HS-5 (cell line): ENCODE results near the gene NKIRAS1.
"Not testable (repeated sequence)": the region's sequence is repeated elsewhere in the genome, so short reads cannot be mapped to it uniquely, and the experiment has no call there.

Experiments used
- DNase-seq: peaks from one replicate; pipeline ENCODE4 v3.0.0-alpha.2; 2012; ENCODE audit warnings: low read depth

The NKIRAS1 gene

GRCh38 chr3:23904545-23904944 lies 12.2 kb downstream of the NKIRAS1 start:
- no peak for DNase-seq

GRCh38 chr3:23900744-23901143 lies 16.0 kb downstream of the NKIRAS1 start:
- DNase-seq: no peak

GRCh38 chr3:23895181-23895580 lies 21.6 kb downstream of the NKIRAS1 start:
- no peak for DNase-seq

- no peak for DNase-seq
Observed at GRCh38 chr3:23894254-23895061, 22.3 kb downstream of the NKIRAS1 start.

GRCh38 chr3:23889950-23890349 lies 26.8 kb downstream of the NKIRAS1 start:
- no peak for DNase-seq

GRCh38 chr3:23889386-23889785 lies 27.4 kb downstream of the NKIRAS1 start:
- DNase-seq: no peak

- DNase-seq: no peak
Observed at GRCh38 chr3:23888617-23889228, 28.1 kb downstream of the NKIRAS1 start.

- DNase-seq: no peak
Observed at GRCh38 chr3:23886311-23886710, 30.5 kb downstream of the NKIRAS1 start.

GRCh38 chr3:23885210-23885609 lies 31.6 kb downstream of the NKIRAS1 start:
- DNase-seq: no peak

- DNase-seq: no peak
Observed at GRCh38 chr3:23884481-23884880, 32.3 kb downstream of the NKIRAS1 start.

GRCh38 chr3:23882487-23882918 lies 34.3 kb downstream of the NKIRAS1 start:
- no peak for DNase-seq

- DNase-seq: not testable (repeated sequence)
Observed at GRCh38 chr3:23881993-23882392, 34.8 kb downstream of the NKIRAS1 start.

GRCh38 chr3:23880703-23881339 lies 36.0 kb downstream of the NKIRAS1 start:
- DNase-seq: no peak

GRCh38 chr3:23879485-23879884 lies 37.3 kb downstream of the NKIRAS1 start:
- no peak for DNase-seq

- DNase-seq: peak; percentile 87
Observed at GRCh38 chr3:23877329-23877980, 39.3 kb downstream of the NKIRAS1 start.

GRCh38 chr3:23876923-23877322 lies 39.9 kb downstream of the NKIRAS1 start:
- DNase-seq: no peak

GRCh38 chr3:23875113-23875725 lies 41.6 kb downstream of the NKIRAS1 start:
- DNase-seq: no peak

GRCh38 chr3:23874359-23875112 lies 42.3 kb downstream of the NKIRAS1 start:
- DNase-seq: no peak

- no peak for DNase-seq
Observed at GRCh38 chr3:23873941-23874340, 42.8 kb downstream of the NKIRAS1 start.

GRCh38 chr3:23872330-23872729 lies 44.5 kb downstream of the NKIRAS1 start:
- DNase-seq: no peak

GRCh38 chr3:23871361-23871760 lies 45.4 kb downstream of the NKIRAS1 start:
- DNase-seq: not testable (repeated sequence)
